GM12872 (cell line): ENCODE data around the gene IFT122.

ENCODE experiments used
- CTCF ChIP-seq: IDR thresholded peaks from 3 replicates; pipeline ENCODE4 v1.5.1; 2011; ENCODE audit warnings: low read depth, mild to moderate bottlenecking, low read length, moderate library complexity; ENCODE audit not compliant: insufficient read depth

IFT122 gene

GRCh38 chr3:129556890-129557547 is 117.0 kb downstream of the IFT122 start:
- no peak for TF ChIP-seq CTCF

GRCh38 chr3:129557548-129557894 is 117.5 kb downstream of the IFT122 start:
- TF ChIP-seq CTCF = no peak

- TF ChIP-seq CTCF = no peak
These were observed 118.2 kb downstream of the IFT122 start for GRCh38 chr3:129558081-129558771.

DNA sequence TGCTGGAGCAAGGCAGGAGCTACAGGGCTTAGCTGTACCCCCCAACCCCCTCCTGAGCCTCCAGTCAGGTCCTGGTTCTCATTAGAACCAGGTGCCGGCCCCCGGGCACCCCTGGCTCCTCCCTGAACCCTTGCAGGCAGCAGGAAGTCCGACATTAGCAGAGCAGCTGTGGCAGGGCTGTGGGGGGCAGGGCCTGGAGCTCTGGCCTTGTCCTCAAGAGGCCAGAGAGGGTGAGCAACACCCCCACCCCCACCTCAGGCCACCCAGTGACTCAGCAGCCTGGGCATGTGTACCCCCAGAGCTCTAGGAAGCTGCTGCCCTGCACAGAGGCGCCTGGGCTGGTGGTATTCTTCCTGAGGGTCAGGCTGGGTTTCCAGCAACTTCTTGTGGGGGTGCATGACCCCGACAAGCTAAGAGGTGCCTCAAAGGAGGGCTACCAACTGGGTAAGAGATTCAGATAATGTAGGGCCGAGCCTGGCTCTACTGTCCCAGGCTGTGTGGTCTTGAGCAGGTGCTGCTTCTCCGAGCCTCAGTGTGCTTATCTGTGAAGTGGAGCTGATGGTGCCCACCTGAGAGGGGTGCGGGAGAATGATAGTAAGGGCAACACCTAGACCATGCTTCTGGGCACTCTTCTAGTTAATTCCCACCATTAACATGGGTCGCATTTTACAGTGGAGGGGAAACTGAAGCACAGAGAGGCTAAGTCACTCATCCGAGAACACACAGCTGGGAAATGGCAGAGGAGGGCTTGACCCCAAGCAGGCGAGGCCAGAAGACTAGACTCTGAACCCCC is 118.9 kb downstream of the IFT122 start:
- no peak for TF ChIP-seq CTCF

- no peak for TF ChIP-seq CTCF
These were observed 119.6 kb downstream of the IFT122 start for GRCh38 chr3:129559565-129560079.

GRCh38 chr3:129560269-129560787 is 120.3 kb downstream of the IFT122 start:
- no peak for TF ChIP-seq CTCF
